Thymus (tissue), 11 donors: Measurements from ENCODE around the gene PLEK2. TPM values are rescaled to one million over a fixed set of nuclear protein-coding genes. Genes with fewer than 3 reads are reported as not detected.

Experiments
- DNase-seq, 9 donors: peaks; one replicate each; pipeline ENCODE4 v3.0.0-alpha.2; 2013; ENCODE audit warnings: low spot score in 9 of 9, low read depth in 6 of 9, missing footprints in 1 of 9
- H3K27ac ChIP-seq, 2 donors: one replicate each; pipeline ENCODE4 v1.5.1; 2013; ENCODE audit warnings: control low read depth in 1 of 2, low read depth in 1 of 2, low read length in 1 of 2, mild to moderate bottlenecking in 1 of 2, moderate library complexity in 1 of 2
- H3K27me3 ChIP-seq, 2 donors: one replicate each; pipeline ENCODE4 v1.5.1; 2013; ENCODE audit warnings: low read length in 1 of 2; ENCODE audit not compliant: control insufficient read depth in 2 of 2, insufficient read depth in 1 of 2
- H3K36me3 ChIP-seq, 2 donors: one replicate each; pipeline ENCODE4 v1.5.1; 2013; ENCODE audit warnings: low read length in 1 of 2, mild to moderate bottlenecking in 1 of 2, moderate library complexity in 1 of 2; ENCODE audit not compliant: control insufficient read depth in 2 of 2, insufficient read depth in 2 of 2
- H3K4me1 ChIP-seq, 2 donors: one replicate each; pipeline ENCODE4 v1.5.1; 2013; ENCODE audit warnings: low read length in 2 of 2; ENCODE audit not compliant: control insufficient read depth in 2 of 2, insufficient read depth in 2 of 2
- H3K4me3 ChIP-seq, 2 donors: one replicate each; pipeline ENCODE4 v1.5.1; 2013; ENCODE audit warnings: low read length in 2 of 2, control low read depth in 1 of 2, mild to moderate bottlenecking in 1 of 2
- H3K9me3 ChIP-seq, 2 donors: one replicate each; pipeline ENCODE4 v1.5.1; 2013; ENCODE audit warnings: low read length in 1 of 2, mild to moderate bottlenecking in 1 of 2; ENCODE audit not compliant: control insufficient read depth in 2 of 2, insufficient read depth in 1 of 2
- WGBS: extraction: QIAGEN DNeasy Blood & Tissue Kit; methylation state at CpG from one replicate; pipeline ENCODE4 v1.1.7; 2013; 5-methylcytosine and 5-hydroxymethylcytosine counted together
- polyA plus RNA-seq: library from polyadenylated mRNA; stranded (reverse); fragments of 200-250 nt; gene quantifications from one replicate; pipeline ENCODE4 v1.2.3, GENCODE V29; 2013
- total RNA-seq: library from RNA; stranded (reverse); fragments of 120-200 nt; gene quantifications from one replicate; pipeline ENCODE4 v1.2.4, GENCODE V29; 2013
- donor health status: healthy.

Gene PLEK2
- total and polyA plus RNA-seq, 2 donors = 22.0 to 34.0 TPM

- H3K27me3 ChIP-seq = no peaks in the 10 kb centered on the region
- no peak overlapping the region for H3K4me3 ChIP-seq
- DNase-seq = no peak
- H3K27ac ChIP-seq = no peak overlapping the region
- WGBS = 97% methylated on average over 2 of the region's 2 CpGs
- peaks cover 6 to 25% of the 10 kb centered on the region in 2 donors for H3K4me1 ChIP-seq
- no peaks in the 10 kb centered on the region for H3K9me3 ChIP-seq
- no peaks in the 10 kb centered on the region for H3K36me3 ChIP-seq
These were observed 15.5 kb downstream of the PLEK2 start for GRCh38 chr14:67396381-67396970.

- H3K4me3 ChIP-seq = no peak overlapping the region
- no peaks in the 10 kb centered on the region for H3K9me3 ChIP-seq
- peaks cover 13 to 31% of the 10 kb centered on the region in 2 donors for H3K4me1 ChIP-seq
- no peak overlapping the region for H3K27ac ChIP-seq
- no peaks in the 10 kb centered on the region for H3K36me3 ChIP-seq
- 95% methylated on average over 5 of the region's 5 CpGs for WGBS
- H3K27me3 ChIP-seq = no peaks in the 10 kb centered on the region
- no peak for DNase-seq
These were observed 16.1 kb downstream of the PLEK2 start for GRCh38 chr14:67395876-67396189.

GRCh38 chr14:67395086-67395875 lies 16.7 kb downstream of the PLEK2 start:
- Histone ChIP-seq H3K4me3 (no peak overlapping the region), H3K27me3 (no peaks in the 10 kb centered on the region), H3K4me1 (peaks cover 18 to 37% of the 10 kb centered on the region in 2 donors), H3K27ac (no peak overlapping the region), H3K9me3 (no peaks in the 10 kb centered on the region), H3K36me3 (no peaks in the 10 kb centered on the region)
- DNase-seq = no peak
- 90% methylated on average over 16 of the region's 16 CpGs for WGBS

GRCh38 chr14:67393689-67394088 lies 18.3 kb downstream of the PLEK2 start:
- WGBS = 86% methylated on average over 6 of the region's 6 CpGs
- no peaks in the 10 kb centered on the region for H3K27me3 ChIP-seq
- DNase-seq = no peak
- H3K9me3 ChIP-seq = no peaks in the 10 kb centered on the region
- peaks cover 21 to 46% of the 10 kb centered on the region in 2 donors for H3K4me1 ChIP-seq
- H3K36me3 ChIP-seq = no peaks in the 10 kb centered on the region
- peak overlapping the region in 1 of 2 donors; percentile 2 for H3K27ac ChIP-seq
- no peak overlapping the region for H3K4me3 ChIP-seq

GRCh38 chr14:67392800-67393199 lies 19.2 kb downstream of the PLEK2 start:
- H3K4me1 ChIP-seq = peaks cover 21 to 46% of the 10 kb centered on the region in 2 donors
- 92% methylated on average over 9 of the region's 9 CpGs for WGBS
- no peaks in the 10 kb centered on the region for H3K27me3 ChIP-seq
- no peaks in the 10 kb centered on the region for H3K9me3 ChIP-seq
- DNase-seq = no peak
- H3K36me3 ChIP-seq = peaks cover 0 to 4% of the 10 kb centered on the region in 2 donors
- H3K4me3 ChIP-seq = no peak overlapping the region
- H3K27ac ChIP-seq = no peak overlapping the region

- H3K9me3 ChIP-seq = no peaks in the 10 kb centered on the region
- peaks cover 21 to 46% of the 10 kb centered on the region in 2 donors for H3K4me1 ChIP-seq
- WGBS = 97% methylated on average over 3 of the region's 3 CpGs
- peak overlapping the region in 1 of 2 donors; percentile 79 for H3K27ac ChIP-seq
- no peaks in the 10 kb centered on the region for H3K27me3 ChIP-seq
- DNase-seq = no peak
- H3K4me3 ChIP-seq = no peak overlapping the region
- H3K36me3 ChIP-seq = peaks cover under 1 to 4% of the 10 kb centered on the region in 2 donors
These were observed 19.8 kb downstream of the PLEK2 start for GRCh38 chr14:67392123-67392522.

GRCh38 chr14:67391268-67391667 lies 20.7 kb downstream of the PLEK2 start:
- Histone ChIP-seq H3K9me3 (no peaks in the 10 kb centered on the region), H3K4me3 (no peak overlapping the region), H3K4me1 (peaks cover 21 to 46% of the 10 kb centered on the region in 2 donors), H3K27me3 (no peaks in the 10 kb centered on the region), H3K27ac (peak overlapping the region; percentile 68 to 79), H3K36me3 (peaks cover 4 to 9% of the 10 kb centered on the region in 2 donors)
- peak; percentile 55 to 85 (median 66) for DNase-seq
- WGBS = 6% methylated on average over 6 of the region's 6 CpGs

- H3K36me3 ChIP-seq = peaks cover 11 to 22% of the 10 kb centered on the region in 2 donors
- H3K4me1 ChIP-seq = peaks cover 21 to 46% of the 10 kb centered on the region in 2 donors
- DNase-seq = no peak
- 95% methylated on average over 1 of the region's 1 CpG for WGBS
- H3K4me3 ChIP-seq = no peak overlapping the region
- H3K9me3 ChIP-seq = no peaks in the 10 kb centered on the region
- no peaks in the 10 kb centered on the region for H3K27me3 ChIP-seq
- peak overlapping the region in 1 of 2 donors; percentile 79 for H3K27ac ChIP-seq
These were observed 22.0 kb downstream of the PLEK2 start for GRCh38 chr14:67389811-67390534.

- peaks cover 21 to 45% of the 10 kb centered on the region in 2 donors for H3K4me1 ChIP-seq
- no peak overlapping the region for H3K27ac ChIP-seq
- no peaks in the 10 kb centered on the region for H3K9me3 ChIP-seq
- H3K4me3 ChIP-seq = no peak overlapping the region
- H3K27me3 ChIP-seq = no peaks in the 10 kb centered on the region
- WGBS = 93% methylated on average over 3 of the region's 3 CpGs
- peaks cover 13 to 29% of the 10 kb centered on the region in 2 donors for H3K36me3 ChIP-seq
- DNase-seq = no peak
These were observed 22.7 kb downstream of the PLEK2 start for GRCh38 chr14:67389275-67389674.
